HG03039 (cell line): ENCODE measurements around the gene NXPE4.

Experiments used
- ATAC-seq: cut with Tn5 transposase; IDR thresholded peaks from one replicate; pipeline ENCODE4 v1.9.1; 2021; ENCODE audit warnings: mild to moderate bottlenecking, moderate library complexity; ENCODE audit not compliant: unreplicated experiment

Gene NXPE4

DNA sequence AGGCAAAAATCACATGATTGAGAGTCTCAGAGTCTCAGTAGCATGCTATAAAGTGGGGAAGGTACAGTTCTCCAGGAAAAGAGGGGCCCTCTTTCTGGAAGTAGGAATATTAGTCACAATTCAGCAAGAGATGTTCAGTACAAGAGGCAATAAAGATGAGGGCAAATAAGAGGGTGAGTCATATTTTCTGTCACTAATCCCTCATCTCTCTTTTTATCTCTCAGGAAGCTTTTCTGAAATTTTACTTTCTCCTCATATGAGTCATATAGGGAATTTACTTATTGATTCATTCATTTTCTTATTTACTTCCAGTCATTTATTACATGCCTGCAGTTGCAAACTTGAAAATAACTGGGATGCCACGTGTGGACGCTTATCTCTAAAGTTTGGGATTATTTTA, 32.5 kb downstream of the NXPE4 start:
- ATAC-seq = no peak

DNA sequence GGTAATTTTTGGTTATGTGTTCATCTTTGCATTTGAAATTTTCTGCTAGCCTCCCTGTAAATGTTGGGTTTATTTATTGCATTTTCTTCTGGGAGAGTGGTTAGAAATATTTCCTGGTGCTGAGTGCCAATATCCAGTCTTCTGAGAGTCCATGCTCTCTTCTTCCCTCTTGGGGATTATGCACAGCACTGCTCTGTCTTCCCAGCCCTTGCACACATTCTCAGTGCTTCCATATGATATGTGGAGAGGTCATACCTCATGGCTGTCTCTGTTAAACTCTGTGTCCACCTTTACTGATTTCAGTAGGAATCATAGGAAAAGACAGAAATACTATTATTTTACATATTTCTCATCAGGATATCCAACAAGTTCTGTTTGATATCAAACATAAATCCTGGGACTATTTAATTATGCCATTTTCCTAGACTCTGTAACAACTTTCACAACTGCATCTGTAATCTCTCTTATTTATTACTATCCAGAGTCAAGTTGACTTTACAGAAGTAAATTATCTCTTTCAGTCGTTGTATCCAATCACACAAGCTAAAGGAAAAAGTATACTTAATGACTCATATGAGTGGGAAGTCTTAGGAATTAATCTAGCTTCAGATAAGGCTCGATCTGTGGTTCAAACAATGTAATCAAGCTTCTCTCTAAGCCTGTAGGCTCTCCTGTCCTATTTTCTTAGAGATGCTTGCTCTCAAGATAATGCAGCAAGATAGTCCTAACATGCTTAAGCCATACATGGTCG, 33.2 kb downstream of the NXPE4 start:
- no peak for ATAC-seq

- ATAC-seq = no peak
These were observed 35.9 kb downstream of the NXPE4 start, which contains the start of gene NXPE1 for GRCh38 chr11:114559425-114560310. Gene NXPE1 (minus strand): TSS chr11:114559881. CDS start chr11:114551201, 8,680 bp downstream.

- no peak for ATAC-seq
These were observed 39.5 kb downstream of the NXPE4 start for GRCh38 chr11:114556135-114556534.

GRCh38 chr11:114553642-114554041, 41.9 kb downstream of the NXPE4 start:
- ATAC-seq = no peak

DNA sequence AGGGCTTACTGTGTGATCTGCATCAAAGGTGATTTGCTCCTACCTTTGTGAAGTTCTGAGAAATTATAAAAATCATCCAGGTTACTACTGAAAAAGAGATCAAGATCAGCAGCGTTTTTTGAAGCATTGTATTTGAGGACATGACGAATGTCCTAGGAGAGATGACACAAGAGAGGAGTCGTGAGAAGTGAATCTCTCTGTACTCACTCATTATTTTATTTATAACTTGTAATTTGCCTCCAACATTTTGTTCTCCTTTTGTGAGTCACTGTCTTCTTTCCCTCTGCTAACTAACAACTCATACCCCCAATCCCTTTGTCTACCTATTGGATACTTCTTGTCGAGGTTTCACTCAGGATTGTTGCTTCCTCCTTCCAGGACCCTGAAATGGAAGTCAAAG, 44.5 kb downstream of the NXPE4 start:
- no peak for ATAC-seq

- ATAC-seq = no peak
These were observed 69.9 kb downstream of the NXPE4 start for GRCh38 chr11:114525682-114526081.

DNA sequence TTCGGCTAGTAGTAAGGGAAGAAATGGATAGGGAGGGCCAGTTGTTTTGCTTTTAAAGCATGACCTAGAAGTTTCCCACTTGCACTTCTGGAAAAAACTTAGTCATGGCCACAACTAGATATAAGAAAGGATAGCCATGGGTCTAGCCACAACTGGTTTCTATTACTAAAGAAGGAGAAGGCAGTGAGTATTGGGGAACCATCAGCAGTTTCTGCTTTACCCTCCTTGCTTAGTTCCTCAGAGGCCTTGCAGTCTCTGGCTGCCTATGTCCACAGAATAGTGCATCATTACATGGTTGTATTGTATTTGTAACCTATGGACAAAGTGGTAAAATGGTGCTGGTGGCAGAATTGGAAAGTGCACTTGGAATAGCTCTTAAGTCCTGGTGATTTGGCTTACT, 71.5 kb downstream of the NXPE4 start:
- ATAC-seq = no peak

- ATAC-seq = no peak
These were observed 72.8 kb downstream of the NXPE4 start for GRCh38 chr11:114522818-114523217.
